ENCODE data around the gene FANCI. TPM values are rescaled to one million over a fixed set of nuclear protein-coding genes. Genes with fewer than 3 reads are reported as not detected.

Gene FANCI
- total and polyA plus RNA-seq, 2 of the 13 experiments (the other 11 are each of a cell fraction or from before 2014, with no cell fraction given): 15.7 to 68.8 TPM

- TF ChIP-seq NFAT5 (CRISPR knock-in tag; IDR thresholded peaks at IDR 0.05) (no peak), ZNF703 (CRISPR knock-in tag; IDR thresholded peaks at IDR 0.05; ENCODE audit: borderline replicate concordance) (0 out of 2 replicates have a peak, but pooled peaks have one; percentile 72), ZNF879 (CRISPR knock-in tag; IDR thresholded peaks at IDR 0.05) (peak; percentile 53; the same call in 1 of the 2 replicates), ZNF607 (CRISPR knock-in tag; IDR thresholded peaks at IDR 0.05; ENCODE audit: borderline replicate concordance) (peak; percentile 95; the same call in 1 of the 2 replicates), KLF16 (CRISPR knock-in tag; IDR thresholded peaks at IDR 0.05) (peak in 1 of 2 experiments; percentile 94; a peak in 2 of 4 replicates), ISL2 (CRISPR knock-in tag; IDR thresholded peaks at IDR 0.05) (peak; percentile 61), ATAD3A (CRISPR knock-in tag; IDR thresholded peaks at IDR 0.05) (no peak), TCF7 (IDR thresholded peaks at IDR 0.05; ENCODE audit: low read depth) (peak; percentile 36; the same call in 1 of the 2 replicates), TOPORS (CRISPR knock-in tag; IDR thresholded peaks at IDR 0.05) (peak; percentile 51; the same call in 1 of the 2 replicates), MLXIP (CRISPR knock-in tag; IDR thresholded peaks at IDR 0.05; ENCODE audit: borderline replicate concordance) (peak; percentile 54; the same call in 1 of the 2 replicates), ZNF552 (CRISPR knock-in tag; IDR thresholded peaks at IDR 0.05; ENCODE audit: borderline replicate concordance) (peak; percentile 68; the same call in 1 of the 2 replicates), SP1 (IDR thresholded peaks at IDR 0.05) (no peak), SP1 (CRISPR knock-in tag; IDR thresholded peaks at IDR 0.05) (peak; percentile 74; the same call in 1 of the 2 replicates), ZNF101 (CRISPR knock-in tag; IDR thresholded peaks at IDR 0.05; ENCODE audit: borderline replicate concordance, low read depth) (0 out of 2 replicates have a peak, but pooled peaks have one; percentile 22), IRF2 (CRISPR knock-in tag; IDR thresholded peaks at IDR 0.05) (peak; percentile 62), NRL (CRISPR knock-in tag; IDR thresholded peaks at IDR 0.05; ENCODE audit: borderline replicate concordance) (peak; percentile 72), BHLHE40 (IDR thresholded peaks at IDR 0.05; ENCODE audit: low read length) (peak; percentile 99), AHR (CRISPR knock-in tag; IDR thresholded peaks at IDR 0.05) (peak; percentile 88), ZFP37 (CRISPR knock-in tag; IDR thresholded peaks at IDR 0.05; ENCODE audit: borderline replicate concordance) (peak; percentile 41; the same call in 1 of the 2 replicates)
- TF ChIP-seq, protein P1, sequence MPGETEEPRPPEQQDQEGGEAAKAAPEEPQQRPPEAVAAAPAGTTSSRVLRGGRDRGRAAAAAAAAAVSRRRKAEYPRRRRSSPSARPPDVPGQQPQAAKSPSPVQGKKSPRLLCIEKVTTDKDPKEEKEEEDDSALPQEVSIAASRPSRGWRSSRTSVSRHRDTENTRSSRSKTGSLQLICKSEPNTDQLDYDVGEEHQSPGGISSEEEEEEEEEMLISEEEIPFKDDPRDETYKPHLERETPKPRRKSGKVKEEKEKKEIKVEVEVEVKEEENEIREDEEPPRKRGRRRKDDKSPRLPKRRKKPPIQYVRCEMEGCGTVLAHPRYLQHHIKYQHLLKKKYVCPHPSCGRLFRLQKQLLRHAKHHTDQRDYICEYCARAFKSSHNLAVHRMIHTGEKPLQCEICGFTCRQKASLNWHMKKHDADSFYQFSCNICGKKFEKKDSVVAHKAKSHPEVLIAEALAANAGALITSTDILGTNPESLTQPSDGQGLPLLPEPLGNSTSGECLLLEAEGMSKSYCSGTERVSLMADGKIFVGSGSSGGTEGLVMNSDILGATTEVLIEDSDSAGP (CRISPR knock-in tag; IDR thresholded peaks at IDR 0.05; ENCODE audit: borderline replicate concordance): peak; percentile 79
Observed at GRCh38 chr15:89334510-89335297, 90.9 kb downstream of the FANCI start, which contains the start of gene POLG (continued).

Data from HepG2 (cell line).